Effector memory CD8-positive, alpha-beta T cell (primary cell): Measurements from ENCODE around the gene HYDIN.
A peak's percentile ranks its signal among the peaks of the same experiment; 100 is the strongest.

ENCODE experiments used
- ATAC-seq: fragments of 150-1000 bp; cut with Tn5 transposase; replicated peaks from 2 replicates; pipeline ENCODE4 v1.10.0; 2021; ENCODE audit warnings: mild to moderate bottlenecking, moderate library complexity
- DNase-seq, 3 experiments: peaks; one replicate each; pipeline ENCODE4 v3.0.0; 2021
- H3K27ac Mint-ChIP-seq, 2 donors: one replicate each; pipeline ENCODE4 v1.8.0; 2022; ENCODE audit warnings: mild to moderate bottlenecking in 2 of 2, mixed read lengths in 2 of 2, moderate library complexity in 2 of 2
- H3K27me3 Mint-ChIP-seq, 2 donors: one replicate each; pipeline ENCODE4 v1.8.0; 2022; ENCODE audit warnings: mixed read lengths in 2 of 2
- H3K36me3 Mint-ChIP-seq: one replicate; pipeline ENCODE4 v1.8.0; 2022; ENCODE audit warnings: mild to moderate bottlenecking, moderate library complexity, mixed read lengths; ENCODE audit not compliant: insufficient read depth
- H3K4me1 Mint-ChIP-seq, 2 donors: one replicate each; pipeline ENCODE4 v1.8.0; 2022; ENCODE audit warnings: low read depth in 2 of 2, mixed read lengths in 2 of 2
- H3K4me3 Mint-ChIP-seq, 2 donors: one replicate each; pipeline ENCODE4 v1.8.0; 2022; ENCODE audit warnings: mild to moderate bottlenecking in 2 of 2, mixed read lengths in 2 of 2, moderate library complexity in 2 of 2
- H3K9me3 Mint-ChIP-seq, 2 donors: one replicate each; pipeline ENCODE4 v1.8.0; 2022; ENCODE audit warnings: mixed read lengths in 2 of 2

HYDIN gene

DNA sequence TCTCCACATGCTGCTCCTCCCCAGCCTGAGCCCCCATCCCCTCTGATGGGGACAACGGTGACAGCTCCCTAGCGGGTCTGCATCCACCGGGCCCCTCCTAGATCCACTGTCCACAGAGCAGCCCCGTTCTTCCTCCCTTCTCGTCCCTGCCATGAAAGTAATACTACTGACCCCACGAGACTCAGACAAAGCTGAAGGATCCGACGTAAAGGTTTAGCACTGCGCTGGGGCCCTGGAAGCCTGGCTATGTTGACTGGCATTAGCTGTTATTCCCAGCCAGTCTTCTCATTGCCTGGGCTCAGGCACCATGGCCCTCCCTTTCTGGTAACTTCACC is 460.3 kb downstream of the HYDIN start:
- Mint-ChIP-seq H3K36me3 (peaks cover 45% of the 10 kb centered on the region), H3K9me3 (no peaks in the 10 kb centered on the region), H3K4me3 (no peak overlapping the region), H3K27me3 (no peaks in the 10 kb centered on the region), H3K4me1 (no peaks in the 10 kb centered on the region), H3K27ac (peak overlapping the region in 1 of 2 donors; percentile 81)
- DNase-seq (no peak), ATAC-seq (no peak)

DNA sequence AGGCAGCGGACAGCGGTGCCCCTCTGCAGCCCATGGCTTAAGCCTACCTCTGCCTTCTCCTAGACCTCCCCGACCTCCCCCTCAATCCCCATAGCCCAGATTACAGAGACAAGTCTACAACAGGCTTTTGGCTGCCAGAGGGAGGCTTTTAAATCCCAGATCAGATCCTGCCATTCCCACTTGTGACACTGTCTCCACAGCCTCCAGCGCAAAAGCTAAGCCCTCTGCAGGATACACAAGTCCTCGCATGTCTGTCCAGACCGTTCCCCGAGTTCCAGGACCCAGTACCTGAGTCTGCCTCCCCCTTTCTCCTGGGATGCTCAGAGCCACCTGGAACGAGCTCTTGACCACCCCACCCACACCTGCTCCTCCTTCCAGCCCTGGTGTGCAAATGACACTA is 460.8 kb downstream of the HYDIN start:
- no peaks in the 10 kb centered on the region for H3K27me3 Mint-ChIP-seq
- no peak overlapping the region for H3K4me3 Mint-ChIP-seq
- H3K27ac Mint-ChIP-seq: peak overlapping the region in 1 of 2 donors; percentile 81
- H3K36me3 Mint-ChIP-seq: peaks cover 40% of the 10 kb centered on the region
- H3K4me1 Mint-ChIP-seq: no peaks in the 10 kb centered on the region
- no peak for DNase-seq
- no peaks in the 10 kb centered on the region for H3K9me3 Mint-ChIP-seq
- ATAC-seq: no peak

DNA sequence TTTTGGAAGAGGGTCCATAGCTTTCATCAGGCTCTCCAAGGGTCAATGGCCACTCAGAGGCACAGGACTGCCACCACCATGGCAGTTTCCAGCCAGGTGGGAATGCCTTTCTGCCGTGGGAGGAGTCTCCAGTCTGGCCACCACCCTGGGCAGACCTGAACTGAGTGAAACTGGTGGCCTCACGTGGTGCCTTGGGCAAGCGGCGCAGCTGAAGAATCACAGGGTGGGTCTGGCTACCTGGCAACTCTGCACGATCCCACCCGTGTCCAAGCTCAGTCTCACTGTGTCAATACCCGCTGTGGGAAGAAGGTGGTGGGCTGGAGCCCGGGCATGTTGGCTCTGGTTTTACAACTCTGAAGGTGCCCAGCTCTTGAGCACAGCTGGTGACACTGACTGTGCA is 461.4 kb downstream of the HYDIN start:
- H3K9me3 Mint-ChIP-seq: no peaks in the 10 kb centered on the region
- H3K4me1 Mint-ChIP-seq: no peaks in the 10 kb centered on the region
- DNase-seq (no peak), ATAC-seq (no peak)
- H3K27me3 Mint-ChIP-seq: no peaks in the 10 kb centered on the region
- H3K4me3 Mint-ChIP-seq: no peak overlapping the region
- no peak overlapping the region for H3K27ac Mint-ChIP-seq
- peaks cover 36% of the 10 kb centered on the region for H3K36me3 Mint-ChIP-seq

DNA sequence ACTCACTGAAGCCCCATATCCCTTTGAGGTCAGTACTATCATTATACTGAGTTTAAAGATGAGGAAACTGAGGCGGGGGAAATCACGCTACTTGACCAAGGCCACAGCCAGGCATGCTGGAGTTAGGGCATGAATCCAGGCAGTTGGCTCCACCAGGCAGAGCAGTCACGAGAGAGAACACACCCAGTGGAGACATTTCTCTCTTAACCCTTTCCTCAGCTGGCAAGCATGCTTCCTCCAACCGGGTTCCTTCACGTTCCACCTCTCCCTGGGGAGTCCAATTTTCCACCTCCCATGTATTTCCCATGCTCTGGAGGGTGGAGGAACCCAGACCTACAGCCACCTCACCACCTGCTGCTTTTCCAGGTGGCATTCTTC is 462.3 kb downstream of the HYDIN start:
- Mint-ChIP-seq H3K36me3 (peaks cover 31% of the 10 kb centered on the region), H3K9me3 (no peaks in the 10 kb centered on the region), H3K27me3 (no peaks in the 10 kb centered on the region), H3K4me3 (no peak overlapping the region), H3K4me1 (no peaks in the 10 kb centered on the region), H3K27ac (peak overlapping the region in 1 of 2 donors; percentile 49)
- DNase-seq (no peak), ATAC-seq (no peak)

DNA sequence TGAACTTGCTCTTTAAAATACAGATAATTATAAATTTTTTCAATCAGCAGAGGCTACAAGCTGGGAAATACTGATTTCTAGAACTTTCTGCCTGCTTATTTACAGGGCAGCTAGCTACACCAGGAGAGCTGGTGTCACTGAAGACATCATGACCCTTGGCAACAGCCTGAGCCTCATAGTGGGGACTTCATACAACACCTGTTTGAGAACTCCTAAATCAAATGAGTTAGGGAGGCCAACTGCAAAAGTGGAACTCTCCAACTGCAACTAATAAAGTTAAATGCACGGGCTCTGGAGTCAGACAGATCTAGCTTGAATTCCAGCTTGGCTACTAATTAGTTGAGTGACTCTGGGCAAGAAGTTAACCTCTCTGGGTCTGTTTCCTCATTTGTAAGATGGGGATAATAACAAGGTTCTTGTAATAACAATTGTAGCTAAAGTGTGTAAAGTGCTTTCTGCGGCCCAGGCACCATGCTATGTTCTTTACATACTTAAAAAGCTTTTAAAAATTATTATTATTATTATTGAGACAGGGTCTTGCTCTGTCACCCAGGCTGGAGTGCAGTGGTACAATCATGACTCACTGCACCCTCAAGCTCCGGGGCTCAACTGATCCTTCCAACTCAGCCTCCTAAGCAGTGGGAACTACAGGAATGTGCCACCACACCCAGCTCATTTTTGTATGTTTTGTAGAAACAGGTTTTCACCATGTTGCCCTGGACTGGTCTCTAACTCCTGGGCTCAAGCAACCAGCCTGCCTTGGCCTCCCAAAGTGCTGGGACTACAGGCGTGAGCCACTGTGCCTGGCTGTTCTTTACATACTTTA is 462.9 kb downstream of the HYDIN start:
- no peak for DNase-seq
- peak overlapping the region in 1 of 2 donors; percentile 49 for H3K27ac Mint-ChIP-seq
- no peak overlapping the region for H3K4me3 Mint-ChIP-seq
- ATAC-seq: no peak
- H3K4me1 Mint-ChIP-seq: no peaks in the 10 kb centered on the region
- H3K9me3 Mint-ChIP-seq: no peaks in the 10 kb centered on the region
- H3K27me3 Mint-ChIP-seq: no peaks in the 10 kb centered on the region
- peaks cover 31% of the 10 kb centered on the region for H3K36me3 Mint-ChIP-seq

DNA sequence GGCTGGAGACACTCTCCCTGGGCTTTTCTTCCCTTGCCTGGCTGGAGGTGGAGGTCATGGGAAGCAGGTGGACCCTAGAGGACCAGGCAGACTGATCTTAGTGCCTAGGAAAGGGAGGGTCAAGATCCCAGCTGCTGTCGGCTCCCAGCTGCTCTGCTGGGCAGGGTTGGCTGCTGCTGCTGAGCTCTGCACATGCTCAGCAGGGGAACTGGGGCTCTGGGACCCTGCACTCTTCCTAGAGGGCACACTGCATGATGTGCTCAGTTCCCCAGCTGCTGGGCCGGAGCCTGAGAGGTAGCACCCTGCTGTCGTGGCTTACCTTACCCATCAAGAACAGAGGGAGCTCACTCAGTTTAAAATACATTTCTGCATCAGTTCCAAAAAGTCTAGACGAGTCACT is 463.9 kb downstream of the HYDIN start:
- Mint-ChIP-seq H3K4me1 (no peaks in the 10 kb centered on the region), H3K36me3 (peaks cover 33% of the 10 kb centered on the region), H3K27me3 (no peaks in the 10 kb centered on the region), H3K9me3 (no peaks in the 10 kb centered on the region), H3K4me3 (no peak overlapping the region), H3K27ac (no peak overlapping the region)
- ATAC-seq (no peak), DNase-seq (no peak)

DNA sequence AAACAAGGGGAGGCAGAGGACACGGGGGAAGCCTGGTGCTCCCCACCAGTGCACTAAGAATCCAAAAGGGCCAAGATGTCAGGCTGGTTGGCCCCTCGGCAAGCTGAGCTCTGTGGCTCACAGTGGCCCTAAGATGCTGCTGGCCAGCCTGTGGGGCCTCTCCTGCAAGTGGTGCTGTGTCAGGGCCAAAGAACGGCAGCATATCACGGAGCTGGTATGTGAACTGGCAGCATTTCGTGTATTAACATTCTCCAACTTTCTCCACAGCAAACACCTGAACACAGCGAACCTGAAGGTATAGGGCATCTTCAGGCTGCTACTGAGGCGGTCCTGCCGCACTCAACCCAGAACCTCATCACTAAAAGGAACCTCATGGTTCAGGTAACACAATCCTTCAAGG is 464.3 kb downstream of the HYDIN start:
- H3K36me3 Mint-ChIP-seq: peaks cover 33% of the 10 kb centered on the region
- no peaks in the 10 kb centered on the region for H3K4me1 Mint-ChIP-seq
- ATAC-seq (no peak), DNase-seq (no peak)
- no peak overlapping the region for H3K4me3 Mint-ChIP-seq
- no peaks in the 10 kb centered on the region for H3K27me3 Mint-ChIP-seq
- H3K27ac Mint-ChIP-seq: no peak overlapping the region
- no peaks in the 10 kb centered on the region for H3K9me3 Mint-ChIP-seq

DNA sequence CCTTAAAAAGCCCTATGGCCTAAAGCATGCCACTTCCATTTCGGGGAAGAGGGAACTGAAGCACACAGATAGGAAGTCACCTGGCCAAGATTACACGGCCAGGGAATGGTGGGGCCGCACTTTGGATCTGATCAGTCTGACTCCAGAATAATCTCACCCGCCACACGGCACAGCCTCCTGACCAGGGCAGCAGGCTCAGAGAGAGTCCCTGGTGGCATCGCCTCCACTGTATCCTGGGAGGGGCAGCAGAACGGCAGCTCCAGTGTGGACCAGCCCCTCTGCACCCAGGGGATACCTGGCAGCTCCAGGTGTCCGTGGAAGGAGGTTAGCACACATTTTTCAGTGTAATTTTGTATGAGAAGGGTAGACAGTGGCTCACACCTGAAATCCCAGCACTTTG is 465.0 kb downstream of the HYDIN start:
- Mint-ChIP-seq H3K36me3 (peaks cover 31% of the 10 kb centered on the region), H3K4me1 (no peaks in the 10 kb centered on the region), H3K4me3 (no peak overlapping the region), H3K9me3 (no peaks in the 10 kb centered on the region), H3K27ac (no peak overlapping the region), H3K27me3 (no peaks in the 10 kb centered on the region)
- ATAC-seq (no peak), DNase-seq (no peak)

DNA sequence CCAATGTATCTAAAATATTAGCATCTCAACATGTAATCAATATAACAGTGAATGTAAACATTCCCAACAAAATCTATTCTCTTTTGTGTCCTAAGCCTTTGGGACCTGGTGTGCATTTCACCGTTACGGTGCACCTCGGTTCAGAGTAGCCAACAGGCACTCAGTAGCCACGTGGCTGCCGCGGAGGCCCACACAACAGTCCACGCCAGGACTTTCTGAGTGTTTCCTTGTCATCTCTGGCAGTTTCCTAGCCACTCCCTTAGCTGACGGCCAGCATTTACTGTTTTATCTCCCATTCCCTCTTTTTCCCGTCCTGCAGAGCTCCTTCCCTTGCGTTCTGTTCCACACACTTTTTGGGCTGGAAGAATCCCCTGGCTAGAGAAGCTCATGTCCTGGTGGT is 465.9 kb downstream of the HYDIN start:
- Mint-ChIP-seq H3K27ac (peak overlapping the region in 1 of 2 donors; percentile 46), H3K9me3 (no peaks in the 10 kb centered on the region), H3K4me3 (no peak overlapping the region), H3K27me3 (no peaks in the 10 kb centered on the region), H3K4me1 (no peaks in the 10 kb centered on the region), H3K36me3 (peaks cover 27% of the 10 kb centered on the region)
- DNase-seq (no peak), ATAC-seq (no peak)

DNA sequence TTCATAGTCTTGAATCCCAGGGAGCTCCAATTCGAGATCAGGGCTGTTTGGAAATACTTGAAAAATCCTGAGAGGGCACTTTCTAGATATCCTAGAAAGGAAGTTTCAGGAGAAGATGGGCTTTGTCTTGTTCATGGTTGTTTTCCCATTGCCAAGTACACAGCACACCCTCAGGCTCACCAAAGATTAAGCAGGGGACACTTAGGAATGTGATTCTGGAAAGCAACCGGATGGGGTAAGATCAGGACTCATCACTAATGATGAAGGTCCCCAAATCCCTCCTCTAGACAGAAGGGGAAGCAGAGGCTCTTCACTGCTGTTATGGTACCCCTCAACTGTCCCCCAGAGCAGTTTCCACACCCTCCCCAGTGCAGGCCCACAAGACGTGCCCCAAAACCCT is 470.3 kb downstream of the HYDIN start:
- Mint-ChIP-seq H3K27ac (no peak overlapping the region), H3K4me3 (no peak overlapping the region), H3K9me3 (no peaks in the 10 kb centered on the region), H3K36me3 (peaks cover 23% of the 10 kb centered on the region), H3K4me1 (no peaks in the 10 kb centered on the region), H3K27me3 (no peaks in the 10 kb centered on the region)
- ATAC-seq (no peak), DNase-seq (no peak)

DNA sequence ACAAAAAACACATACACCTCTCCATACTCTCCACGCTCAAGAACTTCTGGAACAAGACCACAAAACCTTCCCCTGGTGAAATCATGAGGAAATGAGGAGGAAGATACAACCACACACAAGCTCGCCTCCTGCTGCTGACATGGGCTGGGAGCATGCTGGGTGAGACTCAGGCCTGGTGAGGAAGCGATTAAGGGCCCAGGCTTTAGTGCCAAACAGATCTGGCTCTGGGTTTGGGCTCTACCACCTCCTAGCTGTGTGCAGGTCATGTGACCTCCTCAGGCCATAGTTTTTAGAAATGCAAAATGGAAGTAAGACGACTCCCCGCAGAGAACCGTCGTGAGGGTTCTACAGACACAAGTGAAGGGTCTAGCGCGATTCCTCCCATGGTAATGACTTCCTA is 470.9 kb downstream of the HYDIN start:
- H3K4me1 Mint-ChIP-seq: no peaks in the 10 kb centered on the region
- H3K9me3 Mint-ChIP-seq: no peaks in the 10 kb centered on the region
- no peaks in the 10 kb centered on the region for H3K27me3 Mint-ChIP-seq
- ATAC-seq: no peak
- peaks cover 23% of the 10 kb centered on the region for H3K36me3 Mint-ChIP-seq
- no peak for DNase-seq
- no peak overlapping the region for H3K27ac Mint-ChIP-seq
- no peak overlapping the region for H3K4me3 Mint-ChIP-seq

DNA sequence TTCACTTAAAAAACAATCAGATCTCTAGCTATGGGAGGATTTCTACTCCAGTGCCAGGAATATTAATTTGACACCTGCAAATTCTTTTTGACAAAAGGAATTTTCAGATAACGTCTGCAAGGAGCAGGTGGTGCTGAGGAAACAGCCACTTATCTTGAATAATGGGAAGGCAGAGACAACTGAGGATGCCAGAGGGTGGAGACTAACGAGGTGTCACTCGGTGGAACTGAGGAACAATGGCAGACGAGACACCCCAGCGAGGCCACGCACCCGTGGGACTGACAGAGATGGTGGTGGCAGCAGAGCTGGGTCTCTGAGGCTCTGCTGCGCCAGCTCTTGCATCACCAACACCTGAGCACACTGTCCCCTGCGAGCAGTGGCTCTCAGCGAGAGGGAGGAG is 471.7 kb downstream of the HYDIN start:
- Mint-ChIP-seq H3K27me3 (no peaks in the 10 kb centered on the region), H3K4me3 (no peak overlapping the region), H3K4me1 (no peaks in the 10 kb centered on the region), H3K9me3 (no peaks in the 10 kb centered on the region), H3K36me3 (peaks cover 20% of the 10 kb centered on the region), H3K27ac (no peak overlapping the region)
- ATAC-seq (no peak), DNase-seq (no peak)
